HepG2 (cell line): Measurements from ENCODE around the gene INO80B. TPM values are rescaled to one million over a fixed set of nuclear protein-coding genes. Genes with fewer than 3 reads are reported as not detected.

Experiments used
- ATAC-seq: fragments of 200-7000 bp; cut with Tn5 transposase; 3 replicates; pipeline ENCODE4 v1.9.1; 2020; ENCODE audit warnings: mild to moderate bottlenecking, moderate library complexity
- BruUV-seq: library from RNA; stranded (reverse); fragments of 400-500 nt; replicated peaks from 2 replicates; lab custom pipeline; 2021; lab: Mats Ljungman, UMichigan
- CTCF ChIA-PET: fragments of 300-600 bp; formaldehyde crosslinking; extraction: SDS; loops from one replicate; lab custom pipeline; 2021; ENCODE audit warnings: low total read pairs, inconsistent platforms, low intra/inter-chr PET ratio; lab: Yijun Ruan, JAX
- POLR2A ChIA-PET: fragments of 350-600 bp; sonication (Branson Sonifier 250); formaldehyde crosslinking; loops from one replicate; lab custom pipeline; 2020; ENCODE audit warnings: antibody characterized with exemption, inconsistent platforms; lab: Yijun Ruan, JAX
- DNase-seq: peaks from one replicate; pipeline ENCODE4 v3.0.0-alpha.2; 2015; ENCODE audit warnings: low spot score
- FAIRE-seq: peaks from 3 replicates; lab custom pipeline; 2011; peaks lifted over from hg19 to GRCh38; lab: Jason Lieb, UNC
- H2AFZ ChIP-seq: one replicate; pipeline ENCODE4 v1.6.1; 2011; ENCODE audit warnings: low read length, inconsistent platforms
- H3K27ac ChIP-seq: fragments of 300-600 bp; 3 replicates; pipeline ENCODE4 v1.8.0; 2011; ENCODE audit warnings: mixed run types, mild to moderate bottlenecking, mixed read lengths, low read length, inconsistent platforms; ENCODE audit not compliant: insufficient read depth; ENCODE audit errors: extremely low read length
- H3K27me3 ChIP-seq, 2 experiments: fragments of 200-600 bp in 1 of 2; 2 replicates in 1 of 2; 3 replicates in 1 of 2; pipeline versions ENCODE4 v1.6.0 to v1.8.0; 2011; ENCODE audit warnings: low read length in 2 of 2, mild to moderate bottlenecking in 2 of 2, moderate library complexity in 2 of 2, inconsistent platforms in 1 of 2; ENCODE audit not compliant: insufficient read depth in 2 of 2, control insufficient read depth in 1 of 2
- H3K36me3 ChIP-seq, 2 experiments: fragments of 200-600 bp in 1 of 2; replicated peaks in 1 of 2; 2 replicates in 1 of 2; 3 replicates in 1 of 2; pipeline versions ENCODE4 v1.5.1 to v1.8.0; 2011; ENCODE audit warnings: low read length in 2 of 2, inconsistent platforms in 1 of 2; ENCODE audit not compliant: insufficient read depth in 2 of 2, control insufficient read depth in 1 of 2
- H3K4me1 ChIP-seq: 2 replicates; pipeline ENCODE4 v1.5.1; 2012; ENCODE audit warnings: low read length, inconsistent platforms; ENCODE audit not compliant: insufficient read depth
- H3K4me2 ChIP-seq: 2 replicates; pipeline ENCODE4 v1.6.0; 2011; ENCODE audit warnings: low read depth, low read length, inconsistent platforms
- H3K4me3 ChIP-seq, 3 experiments: fragments of 200-600 bp in 1 of 3; sonication (generic), shearing (Covaris generic) in 1 of 3; replicated peaks in 1 of 3; 2 replicates each; pipeline ENCODE4 v1.5.1; 2011 to 2016; ENCODE audit warnings: low read length in 3 of 3, inconsistent platforms in 2 of 3, low read depth in 2 of 3, mild to moderate bottlenecking in 2 of 3, control low read depth in 1 of 3, mixed read lengths in 1 of 3; ENCODE audit not compliant: insufficient read depth in 1 of 3
- H3K79me2 ChIP-seq: one replicate; pipeline ENCODE4 v1.6.1; 2011; ENCODE audit warnings: low read length, inconsistent platforms; ENCODE audit not compliant: insufficient read depth
- H3K9ac ChIP-seq: 2 replicates; pipeline ENCODE4 v1.6.0; 2011; ENCODE audit warnings: mild to moderate bottlenecking, low read depth, low read length, inconsistent platforms; ENCODE audit not compliant: insufficient read depth
- H3K9me3 ChIP-seq: 2 replicates; pipeline ENCODE4 v1.5.1; 2012; ENCODE audit warnings: mild to moderate bottlenecking, low read length
- H4K20me1 ChIP-seq: 2 replicates; pipeline ENCODE4 v1.6.0; 2011; ENCODE audit warnings: inconsistent platforms, mild to moderate bottlenecking, low read length, moderate library complexity; ENCODE audit not compliant: insufficient read depth
- IKZF4 ChIP-seq: sonication (generic); formaldehyde crosslinking; IDR thresholded peaks from 2 replicates; pipeline ENCODE4 v1.5.1; 2020; ENCODE audit warnings: borderline replicate concordance, mild to moderate bottlenecking, low read depth, missing genetic modification reagents; ENCODE audit errors: not compliant biosample characterization
- ZNF407 ChIP-seq: sonication (generic); formaldehyde crosslinking; IDR thresholded peaks from one replicate; pipeline ENCODE4 v1.5.1; 2020; ENCODE audit warnings: mild to moderate bottlenecking, missing genetic modification reagents; ENCODE audit errors: not compliant biosample characterization
- WGBS: methylation state at CpG from one replicate; pipeline ENCODE4 v1.1.6; 2017; ENCODE audit warnings: low lambda C conversion rate; 5-methylcytosine and 5-hydroxymethylcytosine counted together
- in situ Hi-C: cut with HindIII; loops from 2 replicates; pipeline ENCODE4 v1.10.0; 2017; ENCODE audit warnings: low pct_unique_long_range_greater_than_20kb; ENCODE audit not compliant: extremely low pct_ligation_motif_present
- intact Hi-C: fragments of 100-400 bp; cut with micrococcal nuclease; formaldehyde crosslinking; loops from one replicate; pipeline ENCODE4 v1.10.0; 2022; ENCODE audit not compliant: unreplicated experiment
- polyA plus RNA-seq, 8 experiments: library from polyadenylated mRNA; depleted of rRNA in 3 of 8; stranded (reverse) in 7 of 8; unstranded in 1 of 8; fragments of >200 nt; fragmentation: Illumina TruSeq in 4 of 8; extraction: Trizol in 4 of 8; gene quantifications; 2 replicates each; pipeline versions ENCODE4 v1.2.1 to v1.2.3, GENCODE V29; 2011 to 2016; ENCODE audit warnings: low read depth in 4 of 8, missing spikeins in 1 of 8, mixed read lengths in 1 of 8; ENCODE audit not compliant: insufficient read depth in 1 of 8
- total RNA-seq, 5 experiments: library from RNA; depleted of rRNA; stranded (reverse); fragments of >200 nt; fragmentation: Illumina TruSeq; extraction: Trizol; gene quantifications; 2 replicates each; pipeline ENCODE4 v1.2.3, GENCODE V29; 2016; ENCODE audit warnings: low read depth in 1 of 5

The INO80B gene
- total and polyA plus RNA-seq, 2 of the 13 experiments (the other 11 are each of a cell fraction or from before 2014, with no cell fraction given), result 6.2 to 14.5 TPM

- BruUV-seq, result no TSS peak
- Histone ChIP-seq H3K4me1 (peaks cover 43% of the 10 kb centered on the region), H2AFZ (no peak overlapping the region), H3K79me2 (no peaks in the 10 kb centered on the region), H3K27ac (no peak overlapping the region), H3K27me3 (peaks cover 0 to 10% of the 10 kb centered on the region in 2 experiments; a peak in 3 of 5 replicates), H3K4me2 (no peak overlapping the region), H3K9ac (no peak overlapping the region), H4K20me1 (no peaks in the 10 kb centered on the region), H3K36me3 (no peaks in the 10 kb centered on the region)
- FAIRE-seq (no peak), DNase-seq (no peak), ATAC-seq (no peak)
- intact Hi-C loops, result no loop called here
- WGBS, result 48% methylated on average over 6 of the region's 6 CpGs
- TF ChIP-seq IKZF4 (CRISPR knock-in tag) (no peak), ZNF407 (CRISPR knock-in tag) (peak; percentile 53)
- TF ChIP-seq, all 625 proteins: peak for 1
- Histone ChIP-seq H3K4me3 (no peak overlapping the region), H3K9me3 (no peaks in the 10 kb centered on the region)
- POLR2A ChIA-PET, result interaction anchor here (0.7 kb wide), 1 partner anchor 27 kb away, joined by 3 read pairs; no protein-coding TSS in a partner anchor
- in situ Hi-C loops, result no loop called here
- CTCF ChIA-PET, result no interaction called here
These were observed 37.1 kb upstream of the INO80B start for GRCh38 chr2:74417763-74418162.
